Measurements from ENCODE around the gene NPHP4. TPM values are rescaled to one million over a fixed set of nuclear protein-coding genes. Genes with fewer than 3 reads are reported as not detected.

Gene NPHP4
- total and polyA plus RNA-seq, 4 donors: 1.7 to 5.6 (median 3.5) TPM

- Histone ChIP-seq H3K9me3 (ENCODE audit: control insufficient read depth in 4 of 4, low read length in 3 of 4) (no peaks in the 10 kb centered on the region), H3K27ac (ENCODE audit: low read depth in 1 of 2, low read length in 2 of 2) (no peak overlapping the region), H3K4me3 (ENCODE audit: low read depth in 1 of 3, low read length in 3 of 3) (no peak overlapping the region), H3K27me3 (ENCODE audit: control insufficient read depth in 4 of 4, insufficient read depth in 4 of 4, low read length in 3 of 4) (no peaks in the 10 kb centered on the region), H3K36me3 (ENCODE audit: control insufficient read depth in 4 of 4, insufficient read depth in 3 of 4, low read depth in 1 of 4, low read length in 3 of 4) (peaks cover 0 to 2% (median 0%) of the 10 kb centered on the region in 4 donors), H3K9ac (ENCODE audit: low read depth in 1 of 2, low read length in 2 of 2) (no peak overlapping the region), H3K4me1 (ENCODE audit: control insufficient read depth in 4 of 4, insufficient read depth in 4 of 4, low read length in 3 of 4) (no peaks in the 10 kb centered on the region)
- TF ChIP-seq JUND (IDR thresholded peaks at IDR 0.05) (no peak), RXRA (IDR thresholded peaks at IDR 0.05) (no peak)
- no peak for DNase-seq (ENCODE audit: low spot score)
- 97% methylated on average over 14 of the region's 14 CpGs for WGBS
Measured at GRCh38 chr1:5909576-5910275, 82.5 kb downstream of the NPHP4 start.

GRCh38 chr1:5908461-5909375 is 83.5 kb downstream of the NPHP4 start:
- 96% methylated on average over 35 of the region's 35 CpGs for WGBS
- H3K27me3 ChIP-seq (ENCODE audit: control insufficient read depth in 4 of 4, insufficient read depth in 4 of 4, low read length in 3 of 4): no peaks in the 10 kb centered on the region
- TF ChIP-seq EGR1 (IDR thresholded peaks at IDR 0.05; ENCODE audit: low read depth in 2 of 2): no peak
- TF ChIP-seq ZBTB33 (IDR thresholded peaks at IDR 0.05): no peak
- no peak for TF ChIP-seq HNF4A (conservative IDR thresholded peaks at IDR 0.05)
- no peak for TF ChIP-seq YY1 (IDR thresholded peaks at IDR 0.05)
- TF ChIP-seq HNF4G (IDR thresholded peaks at IDR 0.05): no peak
- TF ChIP-seq GABPA (IDR thresholded peaks at IDR 0.05 in 1 of 2, conservative IDR thresholded peaks at IDR 0.05 in 1 of 2): no peak
- no peak for TF ChIP-seq TAF1 (conservative IDR thresholded peaks at IDR 0.05)
- TF ChIP-seq FOXA2 (IDR thresholded peaks at IDR 0.05): no peak
- no peak for TF ChIP-seq CTCF (IDR thresholded peaks at IDR 0.05; ENCODE audit: low read depth, low read length, missing input control)
- no peaks in the 10 kb centered on the region for H3K4me1 ChIP-seq (ENCODE audit: control insufficient read depth in 4 of 4, insufficient read depth in 4 of 4, low read length in 3 of 4)
- DNase-seq (ENCODE audit: low spot score): no peak
- no peak overlapping the region for H3K27ac ChIP-seq (ENCODE audit: low read depth in 1 of 2, low read length in 2 of 2)
- peaks cover 0 to 2% (median 0%) of the 10 kb centered on the region in 4 donors for H3K36me3 ChIP-seq (ENCODE audit: control insufficient read depth in 4 of 4, insufficient read depth in 3 of 4, low read depth in 1 of 4, low read length in 3 of 4)
- H3K4me3 ChIP-seq (ENCODE audit: low read depth in 1 of 3, low read length in 3 of 3): no peak overlapping the region
- H3K9ac ChIP-seq (ENCODE audit: low read depth in 1 of 2, low read length in 2 of 2): no peak overlapping the region
- H3K9me3 ChIP-seq (ENCODE audit: control insufficient read depth in 4 of 4, low read length in 3 of 4): no peaks in the 10 kb centered on the region

- no peak for DNase-seq (ENCODE audit: low spot score)
Measured at GRCh38 chr1:5907966-5908365, 84.3 kb downstream of the NPHP4 start.

More at GRCh38 chr1:5907966-5908365, 84.3 kb downstream of the NPHP4 start:
- no peaks in the 10 kb centered on the region for H3K27me3 ChIP-seq (ENCODE audit: control insufficient read depth in 4 of 4, insufficient read depth in 4 of 4, low read length in 3 of 4)
- no peaks in the 10 kb centered on the region for H3K4me1 ChIP-seq (ENCODE audit: control insufficient read depth in 4 of 4, insufficient read depth in 4 of 4, low read length in 3 of 4)
- 96% methylated on average over 8 of the region's 8 CpGs for WGBS
- no peak overlapping the region for H3K4me3 ChIP-seq (ENCODE audit: low read depth in 1 of 3, low read length in 3 of 3)
- H3K27ac ChIP-seq (ENCODE audit: low read depth in 1 of 2, low read length in 2 of 2): no peak overlapping the region
- no peak for TF ChIP-seq YY1 (IDR thresholded peaks at IDR 0.05)
- TF ChIP-seq FOXA1 (IDR thresholded peaks at IDR 0.05): no peak
- no peak for TF ChIP-seq REST (IDR thresholded peaks at IDR 0.05)
- TF ChIP-seq JUND (IDR thresholded peaks at IDR 0.05): no peak
- TF ChIP-seq GABPA (IDR thresholded peaks at IDR 0.05 in 1 of 2, conservative IDR thresholded peaks at IDR 0.05 in 1 of 2): no peak
- no peak for TF ChIP-seq RAD21 (IDR thresholded peaks at IDR 0.05)
- H3K36me3 ChIP-seq (ENCODE audit: control insufficient read depth in 4 of 4, insufficient read depth in 3 of 4, low read depth in 1 of 4, low read length in 3 of 4): peaks cover 0 to 3% (median under 1%) of the 10 kb centered on the region in 4 donors
- no peak overlapping the region for H3K9ac ChIP-seq (ENCODE audit: low read depth in 1 of 2, low read length in 2 of 2)
- H3K9me3 ChIP-seq (ENCODE audit: control insufficient read depth in 4 of 4, low read length in 3 of 4): no peaks in the 10 kb centered on the region

Measured in liver (tissue), 9 donors.